ENCODE measurements around the gene NEK10. TPM values are rescaled to one million over a fixed set of nuclear protein-coding genes. Genes with fewer than 3 reads are reported as not detected.

Gene NEK10
- total RNA-seq, 1 donor from 2014 or later = 7.3 TPM

GRCh38 chr3:27174530-27174929, 194.7 kb downstream of the NEK10 start:
- peaks cover 5% of the 10 kb centered on the region for H3K4me1 Mint-ChIP-seq (ENCODE audit: low read depth)
- no peaks in the 10 kb centered on the region for H3K27me3 Mint-ChIP-seq (ENCODE audit: low read depth)
- peaks cover 8% of the 10 kb centered on the region for H3K36me3 Mint-ChIP-seq (ENCODE audit: low read depth)
- TF ChIP-seq, protein P1, sequence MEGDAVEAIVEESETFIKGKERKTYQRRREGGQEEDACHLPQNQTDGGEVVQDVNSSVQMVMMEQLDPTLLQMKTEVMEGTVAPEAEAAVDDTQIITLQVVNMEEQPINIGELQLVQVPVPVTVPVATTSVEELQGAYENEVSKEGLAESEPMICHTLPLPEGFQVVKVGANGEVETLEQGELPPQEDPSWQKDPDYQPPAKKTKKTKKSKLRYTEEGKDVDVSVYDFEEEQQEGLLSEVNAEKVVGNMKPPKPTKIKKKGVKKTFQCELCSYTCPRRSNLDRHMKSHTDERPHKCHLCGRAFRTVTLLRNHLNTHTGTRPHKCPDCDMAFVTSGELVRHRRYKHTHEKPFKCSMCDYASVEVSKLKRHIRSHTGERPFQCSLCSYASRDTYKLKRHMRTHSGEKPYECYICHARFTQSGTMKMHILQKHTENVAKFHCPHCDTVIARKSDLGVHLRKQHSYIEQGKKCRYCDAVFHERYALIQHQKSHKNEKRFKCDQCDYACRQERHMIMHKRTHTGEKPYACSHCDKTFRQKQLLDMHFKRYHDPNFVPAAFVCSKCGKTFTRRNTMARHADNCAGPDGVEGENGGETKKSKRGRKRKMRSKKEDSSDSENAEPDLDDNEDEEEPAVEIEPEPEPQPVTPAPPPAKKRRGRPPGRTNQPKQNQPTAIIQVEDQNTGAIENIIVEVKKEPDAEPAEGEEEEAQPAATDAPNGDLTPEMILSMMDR (IDR thresholded peaks at IDR 0.05) = no peak
- no peak overlapping the region for H3K27ac Mint-ChIP-seq (ENCODE audit: unreplicated experiment)
- no peaks in the 10 kb centered on the region for H3K9me3 Mint-ChIP-seq (ENCODE audit: low read depth)
- DNase-seq (ENCODE audit: low spot score) = no peak
- no peak overlapping the region for H3K4me3 Mint-ChIP-seq (ENCODE audit: unreplicated experiment)

DNA sequence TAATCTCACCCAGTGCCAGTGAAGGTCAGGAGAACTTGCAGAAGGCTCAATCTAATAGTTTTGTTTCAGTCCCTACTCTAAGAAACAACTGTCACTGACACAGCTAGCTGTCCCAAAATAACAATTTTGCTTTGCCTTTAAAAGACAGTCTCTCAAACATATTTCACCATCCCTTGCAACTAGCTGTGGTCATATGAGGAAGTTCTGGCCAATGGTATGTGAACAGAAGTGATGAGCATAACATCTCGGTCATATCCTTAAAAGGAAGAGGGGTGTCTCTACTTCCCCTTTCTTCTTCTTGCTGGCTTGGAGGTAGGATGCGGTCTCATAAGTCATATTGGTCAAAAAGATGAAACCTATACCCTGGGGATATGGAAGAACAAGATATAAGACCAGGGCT, 198.1 kb downstream of the NEK10 start:
- H3K9me3 Mint-ChIP-seq (ENCODE audit: low read depth) = no peaks in the 10 kb centered on the region
- H3K4me3 Mint-ChIP-seq (ENCODE audit: unreplicated experiment) = no peak overlapping the region
- H3K4me1 Mint-ChIP-seq (ENCODE audit: low read depth) = peaks cover 18% of the 10 kb centered on the region
- no peak for DNase-seq (ENCODE audit: low spot score)
- TF ChIP-seq, protein P1 (IDR thresholded peaks at IDR 0.05) = no peak
- no peak overlapping the region for H3K27ac Mint-ChIP-seq (ENCODE audit: unreplicated experiment)
- H3K27me3 Mint-ChIP-seq (ENCODE audit: low read depth) = no peaks in the 10 kb centered on the region
- peaks cover 8% of the 10 kb centered on the region for H3K36me3 Mint-ChIP-seq (ENCODE audit: low read depth)

GRCh38 chr3:27166888-27167287, 202.3 kb downstream of the NEK10 start:
- DNase-seq (ENCODE audit: low spot score) = no peak
- H3K36me3 Mint-ChIP-seq (ENCODE audit: low read depth) = peaks cover 7% of the 10 kb centered on the region
- peaks cover 33% of the 10 kb centered on the region for H3K4me1 Mint-ChIP-seq (ENCODE audit: low read depth)
- no peak overlapping the region for H3K4me3 Mint-ChIP-seq (ENCODE audit: unreplicated experiment)
- no peaks in the 10 kb centered on the region for H3K27me3 Mint-ChIP-seq (ENCODE audit: low read depth)
- peak overlapping the region; percentile 92 for H3K27ac Mint-ChIP-seq (ENCODE audit: unreplicated experiment)
- H3K9me3 Mint-ChIP-seq (ENCODE audit: low read depth) = no peaks in the 10 kb centered on the region
- TF ChIP-seq, protein P1 (IDR thresholded peaks at IDR 0.05) = no peak

DNA sequence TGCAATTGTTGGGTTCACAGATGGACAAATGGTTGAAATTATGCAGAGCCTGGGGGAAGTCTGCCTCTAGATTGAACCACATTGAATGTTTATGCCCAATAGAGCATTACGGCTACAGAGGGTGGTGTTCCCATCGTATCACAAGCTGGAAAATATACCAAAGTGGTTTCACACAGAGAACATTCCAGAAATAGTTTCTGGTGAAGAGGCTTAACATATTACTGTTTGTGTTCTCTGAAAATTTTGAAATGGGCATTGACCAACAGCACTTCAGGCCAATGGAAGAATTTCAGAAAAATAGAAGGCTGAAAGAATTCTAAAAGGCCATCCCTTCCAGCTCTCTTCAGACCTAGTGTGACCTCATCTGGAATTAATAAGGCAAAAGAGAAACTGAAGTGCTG, 203.9 kb downstream of the NEK10 start:
- H3K4me1 Mint-ChIP-seq (ENCODE audit: low read depth) = peaks cover 33% of the 10 kb centered on the region
- TF ChIP-seq, protein P1 (IDR thresholded peaks at IDR 0.05) = peak; percentile 20
- no peak for DNase-seq (ENCODE audit: low spot score)
- H3K27me3 Mint-ChIP-seq (ENCODE audit: low read depth) = no peaks in the 10 kb centered on the region
- peaks cover 3% of the 10 kb centered on the region for H3K36me3 Mint-ChIP-seq (ENCODE audit: low read depth)
- no peak overlapping the region for H3K4me3 Mint-ChIP-seq (ENCODE audit: unreplicated experiment)
- H3K9me3 Mint-ChIP-seq (ENCODE audit: low read depth) = no peaks in the 10 kb centered on the region
- peak overlapping the region; percentile 57 for H3K27ac Mint-ChIP-seq (ENCODE audit: unreplicated experiment)

DNA sequence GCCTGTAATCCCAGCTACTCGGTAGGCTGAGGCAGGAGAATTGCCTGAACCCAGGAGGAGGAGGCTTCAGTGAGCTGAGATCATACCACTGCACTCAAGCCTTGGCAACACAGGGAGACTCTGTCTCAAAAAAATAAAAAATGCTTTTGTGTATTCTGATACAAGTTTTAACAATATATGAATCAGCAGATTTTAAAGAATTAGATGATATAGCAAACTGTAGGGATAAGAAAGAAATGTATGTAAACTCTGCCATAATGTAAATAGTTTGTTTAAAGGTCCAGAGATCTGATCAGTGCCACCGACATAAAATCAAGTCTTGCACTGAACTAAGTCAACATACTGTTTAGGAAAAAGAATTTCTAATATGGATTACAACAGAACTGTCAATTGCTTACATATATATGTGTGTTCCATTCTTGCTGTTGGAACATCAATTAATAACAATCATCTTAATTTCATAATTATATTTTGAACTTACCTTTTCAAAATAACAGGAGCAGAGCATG, 208.3 kb downstream of the NEK10 start:
- Mint-ChIP-seq H3K27me3 (ENCODE audit: low read depth) (no peaks in the 10 kb centered on the region), H3K9me3 (ENCODE audit: low read depth) (peaks cover 6% of the 10 kb centered on the region), H3K27ac (ENCODE audit: unreplicated experiment) (no peak overlapping the region), H3K36me3 (ENCODE audit: low read depth) (peaks cover 3% of the 10 kb centered on the region), H3K4me1 (ENCODE audit: low read depth) (peaks cover 13% of the 10 kb centered on the region), H3K4me3 (ENCODE audit: unreplicated experiment) (no peak overlapping the region)
- TF ChIP-seq, protein P1 (IDR thresholded peaks at IDR 0.05) = no peak
- no peak for DNase-seq (ENCODE audit: low spot score)

Measured in chondrocyte (in vitro differentiated cells).